IMR-90 (cell line): Measurements from ENCODE around the gene ICAM1. TPM values are rescaled to one million over a fixed set of nuclear protein-coding genes. Genes with fewer than 3 reads are reported as not detected.

Source experiments
- ATAC-seq: fragments of 200-7000 bp; cut with Tn5 transposase; 2 replicates; pipeline ENCODE4 v1.9.1; 2020; ENCODE audit warnings: low read depth, mild to moderate bottlenecking, moderate library complexity
- BruUV-seq: library from RNA; stranded (reverse); fragments of 400-500 nt; replicated peaks from 2 replicates; lab custom pipeline; 2021; lab: Mats Ljungman, UMichigan
- CTCF ChIA-PET: fragments of 300-600 bp; formaldehyde crosslinking; extraction: SDS; loops from one replicate; lab custom pipeline; 2021; ENCODE audit warnings: antibody characterized with exemption; lab: Yijun Ruan, JAX
- POLR2A ChIA-PET: fragments of 300-600 bp; sonication (Branson Sonifier 250); formaldehyde crosslinking; loops from one replicate; lab custom pipeline; 2022; ENCODE audit warnings: antibody characterized with exemption; ENCODE audit not compliant: unreplicated experiment; lab: Charles Lee
- DNase-seq: peaks from one replicate; pipeline ENCODE4 v3.0.0; 2013
- H2AFZ ChIP-seq: replicated peaks from 2 replicates; pipeline ENCODE3; 2013; ENCODE audit warnings: low read length, mild to moderate bottlenecking; ENCODE audit not compliant: poor library complexity
- H2AK5ac ChIP-seq: 2 replicates; pipeline ENCODE4 v1.6.1; 2013; ENCODE audit warnings: low read depth, low read length, inconsistent platforms
- H2AK9ac ChIP-seq: replicated peaks from 2 replicates; pipeline ENCODE3; 2013; ENCODE audit warnings: mild to moderate bottlenecking, low read depth, low read length, moderate library complexity; ENCODE audit not compliant: poor library complexity
- H2BK120ac ChIP-seq: 2 replicates; pipeline ENCODE4 v1.6.1; 2013; ENCODE audit warnings: low read depth, low read length, inconsistent platforms
- H2BK15ac ChIP-seq: 3 replicates; pipeline ENCODE4 v1.6.1; 2013; ENCODE audit warnings: low read depth, low read length, inconsistent platforms
- H2BK20ac ChIP-seq: 2 replicates; pipeline ENCODE4 v1.6.1; 2013; ENCODE audit warnings: low read depth, mild to moderate bottlenecking, inconsistent platforms, low read length, moderate library complexity
- H2BK5ac ChIP-seq: 2 replicates; pipeline ENCODE4 v1.6.1; 2013; ENCODE audit warnings: mild to moderate bottlenecking, low read depth, low read length, inconsistent platforms; ENCODE audit not compliant: poor library complexity, severe bottlenecking
- H3K14ac ChIP-seq: replicated peaks from 2 replicates; pipeline ENCODE4 v1.6.1; 2013; ENCODE audit warnings: low read depth, low read length, inconsistent platforms
- H3K18ac ChIP-seq: 2 replicates; pipeline ENCODE4 v1.6.1; 2013; ENCODE audit warnings: low read depth, low read length, control low read depth
- H3K23ac ChIP-seq: 2 replicates; pipeline ENCODE4 v1.6.1; 2013; ENCODE audit warnings: low read depth, low read length, inconsistent platforms
- H3K27ac ChIP-seq: 2 replicates; pipeline ENCODE4 v1.5.1; 2013; ENCODE audit warnings: mild to moderate bottlenecking, control low read depth, low read length; ENCODE audit not compliant: insufficient read depth
- H3K27me3 ChIP-seq: 2 replicates; pipeline ENCODE4 v1.6.1; 2013; ENCODE audit warnings: low read length; ENCODE audit not compliant: control insufficient read depth, insufficient read depth
- H3K36me3 ChIP-seq: 2 replicates; pipeline ENCODE4 v1.6.1; 2013; ENCODE audit warnings: low read length, mixed read lengths; ENCODE audit not compliant: control insufficient read depth, insufficient read depth
- H3K4ac ChIP-seq: 2 replicates; pipeline ENCODE4 v1.6.1; 2013; ENCODE audit warnings: low read depth, low read length, inconsistent platforms
- H3K4me1 ChIP-seq: 2 replicates; pipeline ENCODE4 v1.6.1; 2013; ENCODE audit warnings: low read length, mixed read lengths; ENCODE audit not compliant: control insufficient read depth, insufficient read depth
- H3K4me2 ChIP-seq: 2 replicates; pipeline ENCODE4 v1.6.1; 2013; ENCODE audit warnings: low read depth, mild to moderate bottlenecking, control low read depth, low read length, moderate library complexity
- H3K4me3 ChIP-seq: 2 replicates; pipeline ENCODE4 v1.5.1; 2013; ENCODE audit warnings: low read depth, mild to moderate bottlenecking, control low read depth, low read length, moderate library complexity; ENCODE audit not compliant: insufficient read depth
- H3K56ac ChIP-seq: 2 replicates; pipeline ENCODE4 v1.6.1; 2013; ENCODE audit warnings: low read length, inconsistent platforms; ENCODE audit not compliant: insufficient read depth; ENCODE audit errors: extremely low read depth
- H3K79me1 ChIP-seq, 2 experiments: 2 replicates each; pipeline ENCODE4 v1.6.1; 2013; ENCODE audit warnings: low read length in 2 of 2, inconsistent platforms in 1 of 2, low read depth in 1 of 2
- H3K9ac ChIP-seq: 2 replicates; pipeline ENCODE4 v1.6.1; 2013; ENCODE audit warnings: low read depth, low read length, control low read depth
- H3K9me1 ChIP-seq: 2 replicates; pipeline ENCODE4 v1.6.1; 2013; ENCODE audit warnings: low read length, inconsistent platforms; ENCODE audit not compliant: insufficient read depth
- H3K9me3 ChIP-seq: 2 replicates; pipeline ENCODE4 v1.6.1; 2013; ENCODE audit warnings: low read length; ENCODE audit not compliant: control insufficient read depth, insufficient read depth
- H4K20me1 ChIP-seq: 2 replicates; pipeline ENCODE4 v1.6.1; 2013; ENCODE audit warnings: low read length, inconsistent platforms; ENCODE audit not compliant: insufficient read depth
- H4K5ac ChIP-seq: 2 replicates; pipeline ENCODE4 v1.6.1; 2013; ENCODE audit warnings: mild to moderate bottlenecking, low read depth, low read length, control low read depth
- H4K8ac ChIP-seq, 2 experiments: 2 replicates each; pipeline ENCODE4 v1.6.1; 2013; ENCODE audit warnings: low read depth in 2 of 2, low read length in 2 of 2, control low read depth in 1 of 2, inconsistent platforms in 1 of 2
- H4K91ac ChIP-seq: 2 replicates; pipeline ENCODE4 v1.6.1; 2013; ENCODE audit warnings: low read depth, low read length, inconsistent platforms; ENCODE audit not compliant: insufficient read depth
- CEBPB ChIP-seq: IDR thresholded peaks from 2 replicates; pipeline ENCODE4 v1.6.1; 2012; ENCODE audit warnings: low read depth, low read length, improper control_type of control experiment
- CHD1 ChIP-seq: IDR thresholded peaks from 2 replicates; pipeline ENCODE4 v1.6.1; 2012; ENCODE audit warnings: low read depth, low read length, improper control_type of control experiment
- MAZ ChIP-seq: IDR thresholded peaks from 2 replicates; pipeline ENCODE4 v1.6.1; 2012; ENCODE audit warnings: low read depth, mild to moderate bottlenecking, low read length, improper control_type of control experiment, moderate library complexity, borderline replicate concordance
- WGBS, 2 experiments: methylation state at CpG; one replicate each; pipeline versions ENCODE4 v1.1.5 to v1.1.7; 2013; ENCODE audit warnings: missing lambda C conversion rate in 2 of 2; ENCODE audit not compliant: insufficient read length in 1 of 2; ENCODE audit errors: extremely low coverage in 2 of 2; 5-methylcytosine and 5-hydroxymethylcytosine counted together
- dilution Hi-C: fragments of 300-500 bp; cut with HindIII; formaldehyde crosslinking; loops from one replicate; pipeline ENCODE4 v1.14.3; 2018; ENCODE audit warnings: low sequenced_read_pairs; ENCODE audit not compliant: unreplicated experiment
- in situ Hi-C: fragments of 300-500 bp; cut with MboI; formaldehyde crosslinking; loops from 3 replicates; pipeline ENCODE4 v1.14.3; 2019; ENCODE audit warnings: low sequenced_read_pairs, inconsistent platforms, mixed read lengths
- intact Hi-C: fragments of 100-400 bp; cut with micrococcal nuclease; formaldehyde crosslinking; loops from 2 replicates; pipeline ENCODE4 v1.10.0; 2022
- polyA plus RNA-seq, 3 experiments: library from polyadenylated mRNA; depleted of rRNA; stranded (reverse); fragments of >200 nt; gene quantifications; 2 replicates each; pipeline ENCODE4 v1.2.3, GENCODE V29; 2012; ENCODE audit warnings: low replicate concordance in 1 of 3
- total RNA-seq: library from RNA; depleted of rRNA; stranded (reverse); fragments of >200 nt; gene quantifications from 2 replicates; pipeline ENCODE4 v1.2.3, GENCODE V29; 2012

Gene ICAM1
- total and polyA plus RNA-seq, 2 of the 4 experiments (the other 2 are of a cell fraction): 10.6 to 19.1 TPM

DNA sequence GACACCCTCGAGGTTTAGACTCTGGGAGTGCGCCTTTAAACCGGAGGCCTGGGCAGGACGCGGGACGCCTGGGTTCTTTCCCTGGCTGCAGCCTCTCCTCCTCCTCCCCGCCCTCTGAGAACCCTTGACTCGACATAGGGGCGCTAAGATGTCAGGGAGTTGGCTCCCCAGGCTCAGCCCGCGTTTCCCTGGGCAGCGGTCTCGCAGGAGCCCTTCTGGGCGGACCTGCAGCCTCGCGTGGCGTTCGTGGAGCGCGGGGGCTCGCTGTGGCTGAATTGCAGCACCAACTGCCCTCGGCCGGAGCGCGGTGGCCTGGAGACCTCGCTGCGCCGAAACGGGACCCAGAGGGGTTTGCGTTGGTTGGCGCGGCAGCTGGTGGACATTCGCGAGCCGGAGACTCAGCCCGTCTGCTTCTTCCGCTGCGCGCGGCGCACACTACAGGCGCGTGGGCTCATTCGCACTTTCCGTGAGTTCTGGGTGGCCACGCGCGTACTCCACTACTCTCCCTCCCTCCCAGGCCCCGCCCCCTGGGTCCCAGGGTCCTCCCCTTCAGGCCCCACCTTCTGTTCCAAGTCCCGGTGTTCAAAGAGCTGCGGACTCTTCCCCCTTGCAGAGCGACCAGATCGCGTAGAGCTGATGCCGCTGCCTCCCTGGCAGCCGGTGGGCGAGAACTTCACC is 20.1 kb downstream of the ICAM1 start:
- peak overlapping the region; percentile 41; the same call in 1 of the 2 replicates for H4K91ac ChIP-seq
- H3K27me3 ChIP-seq: no peaks in the 10 kb centered on the region; the same call in 1 of the 2 replicates
- intact Hi-C loops: no loop called here

More for the DNA sequence above, 20.1 kb downstream of the ICAM1 start:
- H3K4me1 ChIP-seq: peaks cover 23% of the 10 kb centered on the region
- peak overlapping the region; percentile 18; the same call in 1 of the 2 replicates for H3K27ac ChIP-seq
- no peak overlapping the region for H2BK20ac ChIP-seq
- peak; percentile 54 for DNase-seq
- H2BK15ac ChIP-seq: no peak overlapping the region
- peaks cover 0 to 4% of the 10 kb centered on the region in 2 experiments; a peak in 1 of 4 replicates for H3K79me1 ChIP-seq
- peak overlapping the region; percentile 77 for H3K4me3 ChIP-seq
- peak overlapping the region; percentile 92 for H2AFZ ChIP-seq
- peaks cover 6% of the 10 kb centered on the region for H4K20me1 ChIP-seq
- no peak overlapping the region for H3K14ac ChIP-seq
- in situ Hi-C loops: no loop called here
- peak overlapping the region; percentile 96 for H3K4me2 ChIP-seq
- TF ChIP-seq CEBPB (no peak), CHD1 (no peak), MAZ (peak; percentile 56; the same call in 1 of the 2 replicates)
- POLR2A ChIA-PET: interaction anchor here (0.6 to 1.6 kb wide), 4 partner anchors 14 to 82 kb away, joined by 3 to 8 read pairs (median 4); partner anchors contain the start of gene ICAM1
- no peak overlapping the region; the same call in 1 of the 2 replicates for H3K18ac ChIP-seq
- no peak overlapping the region for H2BK5ac ChIP-seq
- H3K9ac ChIP-seq: peak overlapping the region; percentile 29
- peak overlapping the region; percentile 88 for H2AK9ac ChIP-seq
- no TSS peak for BruUV-seq
- H2AK5ac ChIP-seq: peak overlapping the region; percentile 30; the same call in 1 of the 2 replicates
- no peak overlapping the region for H2BK120ac ChIP-seq
- peak overlapping the region; percentile 31 to 34; a peak in 2 of 4 replicates for H4K8ac ChIP-seq
- peak overlapping the region; percentile 55 for H3K4ac ChIP-seq
- CTCF ChIA-PET: interaction anchor here (0.7 to 1.1 kb wide), 2 partner anchors 21 to 81 kb away, joined by 3 to 4 read pairs; no protein-coding TSS in a partner anchor
- ATAC-seq: peak; percentile 56
- peaks cover 10% of the 10 kb centered on the region for H3K9me1 ChIP-seq
- no peaks in the 10 kb centered on the region for H3K9me3 ChIP-seq
- peaks cover 14% of the 10 kb centered on the region; the same call in 1 of the 2 replicates for H3K36me3 ChIP-seq
- peak overlapping the region; percentile 44; the same call in 1 of the 2 replicates for H3K23ac ChIP-seq
- WGBS, 2 experiments: 1% methylated on average over 34 of the region's 57 CpGs; no CpG with 5 or more reads in 1 of the 2 experiments
- H4K5ac ChIP-seq: no peak overlapping the region
- no peak overlapping the region for H3K56ac ChIP-seq
- dilution Hi-C loops: no loop called here
